ENCODE results near the gene ETHE1. TPM values are rescaled to one million over a fixed set of nuclear protein-coding genes. Genes with fewer than 3 reads are reported as not detected.

Gene ETHE1
- total RNA-seq, 4 donors from 2014 or later = 48.2 to 63.2 (median 55.9) TPM

GRCh38 chr19:43541920-43542650 is 15.1 kb upstream of the ETHE1 start:
- intact Hi-C loops (cut with DNase I) = no loop called here
- Histone ChIP-seq H3K9me3 (peaks cover 0 to 9% (median 4%) of the 10 kb centered on the region in 4 donors), H3K4me3 (no peak overlapping the region), H3K36me3 (peaks cover 41 to 98% (median 79%) of the 10 kb centered on the region in 4 donors), H3K27me3 (no peaks in the 10 kb centered on the region), H3K27ac (replicated peaks in 1 of 4) (no peak overlapping the region), H3K4me1 (no peaks in the 10 kb centered on the region)
- no peak for DNase-seq (ENCODE audit: extremely low spot score)
- no peak for TF ChIP-seq POLR2AphosphoS5 (IDR thresholded peaks at IDR 0.05)
- no peak for TF ChIP-seq POLR2A (IDR thresholded peaks at IDR 0.05; ENCODE audit: low read depth)
- TF ChIP-seq, protein P1, sequence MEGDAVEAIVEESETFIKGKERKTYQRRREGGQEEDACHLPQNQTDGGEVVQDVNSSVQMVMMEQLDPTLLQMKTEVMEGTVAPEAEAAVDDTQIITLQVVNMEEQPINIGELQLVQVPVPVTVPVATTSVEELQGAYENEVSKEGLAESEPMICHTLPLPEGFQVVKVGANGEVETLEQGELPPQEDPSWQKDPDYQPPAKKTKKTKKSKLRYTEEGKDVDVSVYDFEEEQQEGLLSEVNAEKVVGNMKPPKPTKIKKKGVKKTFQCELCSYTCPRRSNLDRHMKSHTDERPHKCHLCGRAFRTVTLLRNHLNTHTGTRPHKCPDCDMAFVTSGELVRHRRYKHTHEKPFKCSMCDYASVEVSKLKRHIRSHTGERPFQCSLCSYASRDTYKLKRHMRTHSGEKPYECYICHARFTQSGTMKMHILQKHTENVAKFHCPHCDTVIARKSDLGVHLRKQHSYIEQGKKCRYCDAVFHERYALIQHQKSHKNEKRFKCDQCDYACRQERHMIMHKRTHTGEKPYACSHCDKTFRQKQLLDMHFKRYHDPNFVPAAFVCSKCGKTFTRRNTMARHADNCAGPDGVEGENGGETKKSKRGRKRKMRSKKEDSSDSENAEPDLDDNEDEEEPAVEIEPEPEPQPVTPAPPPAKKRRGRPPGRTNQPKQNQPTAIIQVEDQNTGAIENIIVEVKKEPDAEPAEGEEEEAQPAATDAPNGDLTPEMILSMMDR (IDR thresholded peaks at IDR 0.05) = no peak
- WGBS = 90% methylated on average over 5 of the region's 5 CpGs

GRCh38 chr19:43540381-43540780 is 13.4 kb upstream of the ETHE1 start:
- DNase-seq (ENCODE audit: extremely low spot score) = no peak
- H3K9me3 ChIP-seq = peaks cover 0 to 9% (median 4%) of the 10 kb centered on the region in 4 donors
- no peak overlapping the region for H3K27ac ChIP-seq (replicated peaks in 1 of 4)
- H3K27me3 ChIP-seq = no peaks in the 10 kb centered on the region
- WGBS = 94% methylated on average over 3 of the region's 3 CpGs
- intact Hi-C loops (cut with DNase I) = no loop called here
- H3K36me3 ChIP-seq = peaks cover 41 to 86% (median 70%) of the 10 kb centered on the region in 4 donors
- H3K4me3 ChIP-seq = no peak overlapping the region
- TF ChIP-seq POLR2AphosphoS5 (IDR thresholded peaks at IDR 0.05) (no peak), POLR2A (IDR thresholded peaks at IDR 0.05; ENCODE audit: low read depth) (no peak), EP300 (IDR thresholded peaks at IDR 0.05) (no peak)
- TF ChIP-seq, protein P1 (IDR thresholded peaks at IDR 0.05) = no peak
- H3K4me1 ChIP-seq = peaks cover 4 to 6% (median 5%) of the 10 kb centered on the region in 4 donors

GRCh38 chr19:43538922-43539321 is 11.9 kb upstream of the ETHE1 start:
- Histone ChIP-seq H3K27me3 (no peaks in the 10 kb centered on the region), H3K4me1 (peaks cover 16 to 21% (median 18%) of the 10 kb centered on the region in 4 donors), H3K4me3 (no peak overlapping the region), H3K36me3 (peaks cover 33 to 72% (median 58%) of the 10 kb centered on the region in 4 donors), H3K9me3 (peaks cover 0 to 9% (median 4%) of the 10 kb centered on the region in 4 donors), H3K27ac (replicated peaks in 1 of 4) (no peak overlapping the region)
- TF ChIP-seq POLR2AphosphoS5 (IDR thresholded peaks at IDR 0.05) (no peak), EP300 (IDR thresholded peaks at IDR 0.05) (no peak), POLR2A (IDR thresholded peaks at IDR 0.05; ENCODE audit: low read depth) (no peak)
- TF ChIP-seq, protein P1 (IDR thresholded peaks at IDR 0.05) = no peak
- intact Hi-C loops (cut with DNase I) = loop anchor here (5.0 kb wide), 3 partner anchors 38 to 113 kb away; partner anchors contain the start of genes IRGQ, PINLYP, XRCC1 and ZNF576
- DNase-seq (ENCODE audit: extremely low spot score) = no peak

GRCh38 chr19:43534816-43535761 is 8.1 kb upstream of the ETHE1 start:
- H3K27ac ChIP-seq (replicated peaks in 1 of 4) = peak overlapping the region; percentile 88 to 94 (median 92)
- peaks cover 10 to 33% (median 22%) of the 10 kb centered on the region in 4 donors for H3K36me3 ChIP-seq
- peaks cover 26 to 40% (median 38%) of the 10 kb centered on the region in 4 donors for H3K4me1 ChIP-seq
- H3K4me3 ChIP-seq = peak overlapping the region; percentile 51 to 75 (median 62)
- no peak for DNase-seq (ENCODE audit: extremely low spot score)
- peaks cover 0 to 9% (median 4%) of the 10 kb centered on the region in 4 donors for H3K9me3 ChIP-seq
- 46% methylated on average over 31 of the region's 62 CpGs for WGBS
- TF ChIP-seq, protein P1 (IDR thresholded peaks at IDR 0.05) = peak; percentile 55 to 70 (median 70)
- peak; percentile 39 to 59 for TF ChIP-seq POLR2AphosphoS5 (IDR thresholded peaks at IDR 0.05)
- TF ChIP-seq EP300 (IDR thresholded peaks at IDR 0.05) = no peak
- H3K27me3 ChIP-seq = no peaks in the 10 kb centered on the region
- intact Hi-C loops (cut with DNase I) = loop anchor here (5.0 kb wide), 3 partner anchors 42 to 117 kb away; partner anchors contain the start of genes IRGQ, PINLYP, XRCC1 and ZNF576
